GM12878 (cell line): ENCODE data around the gene SSB.

Experiments used
- ESRRA ChIP-seq: IDR thresholded peaks from 2 replicates; pipeline ENCODE4 v1.6.1; 2012; ENCODE audit warnings: mild to moderate bottlenecking, low read length, improper control_type of control experiment
- POLR2AphosphoS5 ChIP-seq: IDR thresholded peaks from 2 replicates; pipeline ENCODE4 v1.6.1; 2011; ENCODE audit warnings: mild to moderate bottlenecking, low read length, inconsistent platforms
- TF ChIP-seq, protein P1 (sequence below), 3 experiments: IDR thresholded peaks in 2 of 3; conservative IDR thresholded peaks in 1 of 3; 2 replicates each; pipeline ENCODE4 v1.5.1; 2011; ENCODE audit warnings: low read depth in 3 of 3, low read length in 3 of 3, mild to moderate bottlenecking in 3 of 3, control low read depth in 2 of 3, moderate library complexity in 2 of 3, inconsistent platforms in 1 of 3, mixed read lengths in 1 of 3; ENCODE audit not compliant: control insufficient read depth in 2 of 3, insufficient read depth in 1 of 3; ENCODE audit errors: extremely low read depth in 1 of 3

DNA sequence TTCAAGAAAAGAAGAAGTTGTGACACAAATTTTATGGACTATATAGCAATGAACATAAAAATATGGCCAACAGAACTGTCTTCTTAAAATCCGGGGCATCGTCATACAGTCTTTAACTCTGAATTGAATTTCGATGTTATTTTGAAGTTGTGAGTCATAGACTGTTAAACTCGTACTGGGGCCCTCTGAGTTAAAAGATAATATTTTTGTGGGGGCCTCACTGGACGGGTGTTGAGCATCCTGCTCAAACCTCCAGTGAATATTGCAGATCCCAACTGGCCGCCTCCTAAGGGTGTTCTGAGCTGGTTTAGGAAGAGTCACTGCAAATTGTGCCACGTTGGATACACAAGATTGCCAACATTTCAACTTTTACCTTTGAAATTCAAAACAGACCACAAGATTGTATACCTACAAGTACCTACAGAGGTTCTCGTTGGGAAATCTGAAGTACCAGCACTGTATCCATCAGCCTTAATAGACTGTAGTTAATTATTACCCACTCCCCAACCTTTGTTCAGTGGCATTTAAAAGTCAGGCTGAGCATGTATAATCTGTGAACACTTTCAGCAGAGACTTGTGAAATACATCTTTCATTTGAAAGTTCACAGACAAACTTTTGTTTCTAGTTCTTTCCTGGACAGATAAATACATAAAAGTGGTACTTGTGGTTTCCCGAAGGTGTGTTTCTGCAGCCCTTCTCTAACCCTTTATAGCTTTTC is 37.3 kb upstream of the SSB start:
- TF ChIP-seq POLR2AphosphoS5 (no peak), ESRRA (no peak)
- TF ChIP-seq, protein P1, sequence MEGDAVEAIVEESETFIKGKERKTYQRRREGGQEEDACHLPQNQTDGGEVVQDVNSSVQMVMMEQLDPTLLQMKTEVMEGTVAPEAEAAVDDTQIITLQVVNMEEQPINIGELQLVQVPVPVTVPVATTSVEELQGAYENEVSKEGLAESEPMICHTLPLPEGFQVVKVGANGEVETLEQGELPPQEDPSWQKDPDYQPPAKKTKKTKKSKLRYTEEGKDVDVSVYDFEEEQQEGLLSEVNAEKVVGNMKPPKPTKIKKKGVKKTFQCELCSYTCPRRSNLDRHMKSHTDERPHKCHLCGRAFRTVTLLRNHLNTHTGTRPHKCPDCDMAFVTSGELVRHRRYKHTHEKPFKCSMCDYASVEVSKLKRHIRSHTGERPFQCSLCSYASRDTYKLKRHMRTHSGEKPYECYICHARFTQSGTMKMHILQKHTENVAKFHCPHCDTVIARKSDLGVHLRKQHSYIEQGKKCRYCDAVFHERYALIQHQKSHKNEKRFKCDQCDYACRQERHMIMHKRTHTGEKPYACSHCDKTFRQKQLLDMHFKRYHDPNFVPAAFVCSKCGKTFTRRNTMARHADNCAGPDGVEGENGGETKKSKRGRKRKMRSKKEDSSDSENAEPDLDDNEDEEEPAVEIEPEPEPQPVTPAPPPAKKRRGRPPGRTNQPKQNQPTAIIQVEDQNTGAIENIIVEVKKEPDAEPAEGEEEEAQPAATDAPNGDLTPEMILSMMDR (IDR thresholded peaks at IDR 0.05 in 2 of 3, conservative IDR thresholded peaks at IDR 0.05 in 1 of 3; ENCODE audit: control insufficient read depth in 2 of 3, extremely low read depth in 1 of 3, insufficient read depth in 1 of 3, low read depth in 3 of 3, low read length in 3 of 3) = no peak
